A673 (cell line): ENCODE data around the gene SYDE1.

ENCODE experiments used
- CTCF ChIP-seq: fragments of 300-800, 200-600 bp; sonication (generic); conservative IDR thresholded peaks from 2 replicates; pipeline ENCODE4 v1.5.1; 2017; ENCODE audit warnings: low read depth, mild to moderate bottlenecking, antibody characterized with exemption, low read length, moderate library complexity, mixed read lengths
- EZH2 ChIP-seq: fragments of 200-600 bp; sonication (generic); IDR thresholded peaks from 2 replicates; pipeline ENCODE4 v1.6.1; 2017; ENCODE audit warnings: borderline replicate concordance, low read depth, mild to moderate bottlenecking, mixed read lengths, antibody characterized with exemption, low read length; ENCODE audit not compliant: poor library complexity, severe bottlenecking

GRCh38 chr19:15115762-15116615, 8.8 kb downstream of the SYDE1 start:
- TF ChIP-seq CTCF (no peak), EZH2 (no peak)
